Panc1 (cell line): ENCODE data around the gene DEPP1.

ENCODE experiments used
- POLR2AphosphoS5 ChIP-seq: IDR thresholded peaks from 2 replicates; pipeline ENCODE4 v1.6.1; 2012; ENCODE audit warnings: mild to moderate bottlenecking, low read depth, low read length, moderate library complexity
- TF ChIP-seq, protein P1 (sequence below): fragments of 450-650 bp; IDR thresholded peaks from 2 replicates; pipeline ENCODE4 v1.5.1; 2017; ENCODE audit warnings: mild to moderate bottlenecking

DNA sequence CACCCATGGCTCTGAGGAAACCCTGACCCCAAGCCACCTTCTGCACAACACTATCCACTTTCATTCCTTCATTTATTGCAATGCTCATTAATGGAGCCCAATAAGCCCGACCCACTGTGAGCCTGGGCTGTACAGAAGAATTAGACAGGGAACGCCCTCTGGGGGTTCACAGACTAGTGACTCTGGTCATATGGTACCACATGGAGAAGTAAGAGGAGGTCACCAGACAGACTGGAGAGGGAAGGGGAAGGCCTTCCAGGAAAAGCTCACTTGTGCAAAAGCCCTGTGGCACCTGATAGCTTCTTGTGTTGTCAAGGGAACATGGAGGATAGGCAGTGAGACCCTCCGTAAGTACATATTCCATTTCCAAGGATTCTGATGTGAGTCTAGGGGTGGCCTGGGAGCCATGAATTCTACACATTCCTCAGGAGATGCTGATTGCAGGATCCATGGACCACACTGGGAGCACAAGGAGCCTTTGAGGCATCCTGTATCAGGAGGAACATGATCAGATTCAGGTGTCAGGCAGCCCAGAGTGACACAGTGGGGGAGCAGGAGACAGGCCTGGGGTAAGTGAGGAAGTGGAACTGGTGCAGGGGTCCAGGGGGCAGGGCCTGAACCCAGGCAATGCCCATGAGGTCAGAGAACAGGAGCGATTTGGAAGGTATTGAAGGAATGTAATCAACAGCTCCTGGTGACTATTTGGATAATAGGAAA lies 47.5 kb downstream of the DEPP1 start:
- no peak for TF ChIP-seq POLR2AphosphoS5
- TF ChIP-seq, protein P1, sequence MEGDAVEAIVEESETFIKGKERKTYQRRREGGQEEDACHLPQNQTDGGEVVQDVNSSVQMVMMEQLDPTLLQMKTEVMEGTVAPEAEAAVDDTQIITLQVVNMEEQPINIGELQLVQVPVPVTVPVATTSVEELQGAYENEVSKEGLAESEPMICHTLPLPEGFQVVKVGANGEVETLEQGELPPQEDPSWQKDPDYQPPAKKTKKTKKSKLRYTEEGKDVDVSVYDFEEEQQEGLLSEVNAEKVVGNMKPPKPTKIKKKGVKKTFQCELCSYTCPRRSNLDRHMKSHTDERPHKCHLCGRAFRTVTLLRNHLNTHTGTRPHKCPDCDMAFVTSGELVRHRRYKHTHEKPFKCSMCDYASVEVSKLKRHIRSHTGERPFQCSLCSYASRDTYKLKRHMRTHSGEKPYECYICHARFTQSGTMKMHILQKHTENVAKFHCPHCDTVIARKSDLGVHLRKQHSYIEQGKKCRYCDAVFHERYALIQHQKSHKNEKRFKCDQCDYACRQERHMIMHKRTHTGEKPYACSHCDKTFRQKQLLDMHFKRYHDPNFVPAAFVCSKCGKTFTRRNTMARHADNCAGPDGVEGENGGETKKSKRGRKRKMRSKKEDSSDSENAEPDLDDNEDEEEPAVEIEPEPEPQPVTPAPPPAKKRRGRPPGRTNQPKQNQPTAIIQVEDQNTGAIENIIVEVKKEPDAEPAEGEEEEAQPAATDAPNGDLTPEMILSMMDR: no peak
